ENCODE results near the gene SUSD1. TPM values are rescaled to one million over a fixed set of nuclear protein-coding genes. Genes with fewer than 3 reads are reported as not detected.

SUSD1 gene
- total RNA-seq, 1 experiment from 2014 or later: 15.3 TPM

DNA sequence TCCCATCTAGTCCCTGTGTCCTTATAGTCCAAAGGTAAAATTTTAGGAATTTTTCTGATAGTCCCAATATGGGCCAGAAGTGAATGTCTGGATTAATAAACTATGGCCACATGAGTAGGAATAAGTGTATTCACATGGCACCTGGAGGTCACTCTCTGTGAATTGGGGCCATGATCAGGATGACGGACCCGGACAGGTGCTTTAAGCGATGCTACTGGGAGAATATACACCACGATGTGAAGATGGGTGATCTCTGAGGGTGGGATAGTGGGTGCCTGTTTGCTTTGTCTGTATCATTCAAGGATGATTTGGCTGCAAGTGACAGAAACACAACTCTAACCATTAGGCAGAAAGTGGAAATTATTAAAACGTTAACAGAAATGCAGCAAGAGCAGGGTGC, 177.3 kb downstream of the SUSD1 start:
- Histone ChIP-seq H3K36me3 (ENCODE audit: control insufficient read depth, insufficient read depth, low read length) (no peaks in the 10 kb centered on the region), H3K27ac (ENCODE audit: low read length) (no peak overlapping the region), H3K9me3 (ENCODE audit: control insufficient read depth, insufficient read depth, low read depth, low read length) (no peaks in the 10 kb centered on the region), H3K27me3 (ENCODE audit: control insufficient read depth, insufficient read depth, low read length) (no peaks in the 10 kb centered on the region), H3K4me3 (ENCODE audit: low read depth in 2 of 2, low read length in 2 of 2) (no peak overlapping the region), H3K4me1 (ENCODE audit: control insufficient read depth, insufficient read depth, low read length) (no peaks in the 10 kb centered on the region)
- TF ChIP-seq POLR2AphosphoS5 (IDR thresholded peaks at IDR 0.05; ENCODE audit: low read depth, low read length) (no peak), REST (IDR thresholded peaks at IDR 0.05; ENCODE audit: insufficient read depth in 1 of 2, low read depth in 2 of 2, low read length in 1 of 2) (no peak), SIN3A (IDR thresholded peaks at IDR 0.05; ENCODE audit: borderline replicate concordance, insufficient read depth, low read depth, low read length) (no peak), TCF7L2 (IDR thresholded peaks at IDR 0.05; ENCODE audit: low read depth, low read length) (no peak), CTCF (IDR thresholded peaks at IDR 0.05) (no peak)
- ATAC-seq (no peak), DNase-seq (ENCODE audit: low read depth, low spot score) (no peak)
- ChIA-PET CTCF (no interaction called here), POLR2A (no interaction called here)
- intact Hi-C loops (cut with micrococcal nuclease; ENCODE audit: unreplicated experiment) (no loop called here), in situ Hi-C loops (cut with HindIII; ENCODE audit: low pct_unique_long_range_greater_than_20kb, low sequenced_read_pairs) (no loop called here)
- no TSS peak for BruUV-seq (replicated peaks)

DNA sequence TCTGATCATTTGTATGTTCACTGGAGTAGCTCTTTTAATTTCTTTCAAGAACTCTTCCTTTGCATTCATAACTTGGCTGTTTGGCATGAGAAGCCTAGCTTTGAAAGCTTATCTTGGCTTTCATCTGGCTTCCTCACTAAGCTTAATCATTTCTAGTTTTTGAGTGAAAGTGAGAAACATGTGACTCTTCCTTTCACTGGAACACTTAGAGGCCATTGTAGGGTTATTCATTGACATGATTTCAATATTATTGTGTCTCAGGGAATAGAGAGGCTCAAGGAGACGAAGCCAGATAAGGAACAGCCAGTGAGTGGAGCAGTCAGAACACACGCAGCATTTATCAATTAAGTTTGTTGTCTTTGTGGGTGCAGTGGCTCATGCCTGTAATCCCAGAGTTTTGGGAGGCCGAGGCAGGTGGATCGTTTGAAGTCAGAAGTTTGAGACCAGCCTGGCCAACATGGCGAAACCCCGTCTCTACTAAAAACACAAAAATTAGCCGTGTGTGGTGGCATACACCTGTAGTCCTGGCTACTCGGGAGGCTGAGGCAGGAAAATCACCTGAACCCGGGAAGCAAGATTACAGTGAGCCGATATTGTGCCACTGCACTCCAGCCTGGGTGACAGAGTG, 180.2 kb downstream of the SUSD1 start:
- Histone ChIP-seq H3K27ac (ENCODE audit: low read length) (no peak overlapping the region), H3K4me1 (ENCODE audit: control insufficient read depth, insufficient read depth, low read length) (no peaks in the 10 kb centered on the region), H3K4me3 (ENCODE audit: low read depth in 2 of 2, low read length in 2 of 2) (no peak overlapping the region), H3K9me3 (ENCODE audit: control insufficient read depth, insufficient read depth, low read depth, low read length) (peaks cover 7% of the 10 kb centered on the region; the same call in 1 of the 2 replicates), H3K36me3 (ENCODE audit: control insufficient read depth, insufficient read depth, low read length) (no peaks in the 10 kb centered on the region), H3K27me3 (ENCODE audit: control insufficient read depth, insufficient read depth, low read length) (no peaks in the 10 kb centered on the region)
- POLR2A ChIA-PET: no interaction called here
- TF ChIP-seq POLR2AphosphoS5 (IDR thresholded peaks at IDR 0.05; ENCODE audit: low read depth, low read length) (no peak), CTCF (IDR thresholded peaks at IDR 0.05) (no peak), SIN3A (IDR thresholded peaks at IDR 0.05; ENCODE audit: borderline replicate concordance, insufficient read depth, low read depth, low read length) (no peak), TCF7L2 (IDR thresholded peaks at IDR 0.05; ENCODE audit: low read depth, low read length) (no peak), REST (IDR thresholded peaks at IDR 0.05; ENCODE audit: insufficient read depth in 1 of 2, low read depth in 2 of 2, low read length in 1 of 2) (no peak)
- no peak for DNase-seq (ENCODE audit: low read depth, low spot score)
- ATAC-seq: no peak
- CTCF ChIA-PET: no interaction called here
- intact Hi-C loops (cut with micrococcal nuclease; ENCODE audit: unreplicated experiment) (no loop called here), in situ Hi-C loops (cut with HindIII; ENCODE audit: low pct_unique_long_range_greater_than_20kb, low sequenced_read_pairs) (no loop called here)
- no TSS peak for BruUV-seq (replicated peaks)
